Measurements from ENCODE around the gene DCDC2B. TPM values are rescaled to one million over a fixed set of nuclear protein-coding genes. Genes with fewer than 3 reads are reported as not detected.

The DCDC2B gene
- total and polyA plus RNA-seq, 2 of the 13 experiments (the other 11 are each of a cell fraction or from before 2014, with no cell fraction given) = not detected

DNA sequence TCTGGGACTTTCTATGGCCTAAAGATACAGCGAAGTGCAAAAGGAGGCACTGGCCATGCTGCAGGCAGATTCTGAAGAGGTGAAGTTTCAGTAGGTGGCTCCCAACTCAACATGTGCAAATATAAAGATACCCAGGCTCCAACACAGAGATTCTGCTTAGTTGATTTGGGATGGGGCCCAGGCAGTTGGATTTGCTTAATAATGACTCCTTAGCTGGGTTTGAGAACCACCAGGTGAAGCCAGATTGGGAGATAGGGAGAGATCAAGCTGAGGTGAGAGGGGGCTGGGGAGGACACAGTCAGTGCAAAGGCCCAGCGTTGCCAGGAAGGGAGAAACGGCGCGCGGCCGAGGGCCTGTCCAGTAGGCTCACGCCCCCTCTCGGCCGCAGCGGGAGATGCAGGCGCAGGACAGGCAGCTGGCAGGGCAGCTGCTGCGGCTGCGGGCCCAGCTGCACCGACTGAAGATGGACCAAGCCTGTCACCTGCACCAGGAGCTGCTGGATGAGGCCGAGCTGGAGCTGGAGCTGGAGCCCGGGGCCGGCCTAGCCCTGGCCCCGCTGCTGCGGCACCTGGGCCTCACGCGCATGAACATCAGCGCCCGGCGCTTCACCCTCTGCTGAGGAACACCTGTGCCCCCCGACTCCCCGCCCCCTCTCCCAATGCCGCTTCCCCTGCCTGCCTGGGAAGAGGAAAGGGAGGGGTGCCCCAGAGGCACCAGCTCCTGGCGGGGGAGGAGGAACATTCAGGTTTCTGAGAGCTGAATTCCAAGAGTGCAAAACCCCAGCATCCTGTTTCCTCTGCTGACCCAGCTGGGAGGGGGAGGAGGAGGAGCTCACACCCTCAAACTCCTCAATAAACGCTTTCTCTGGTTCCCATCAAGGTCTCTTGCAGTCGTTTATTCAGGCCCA lies 39.3 kb downstream of the DCDC2B start (continued):
- TF ChIP-seq NFYB (CRISPR knock-in tag; IDR thresholded peaks at IDR 0.05) (no peak), MIER2 (CRISPR knock-in tag; IDR thresholded peaks at IDR 0.05) (no peak), ZBTB21 (CRISPR knock-in tag; IDR thresholded peaks at IDR 0.05) (no peak), MEIS2 (CRISPR knock-in tag; IDR thresholded peaks at IDR 0.05) (peak; percentile 69; the same call in 1 of the 2 replicates), ZNF264 (CRISPR knock-in tag; IDR thresholded peaks at IDR 0.05) (no peak), ZBTB7A (CRISPR knock-in tag; IDR thresholded peaks at IDR 0.05) (peak; percentile 57; the same call in 1 of the 2 replicates), FOXP4 (CRISPR knock-in tag; IDR thresholded peaks at IDR 0.05) (no peak), ZNF512B (CRISPR knock-in tag; IDR thresholded peaks at IDR 0.05; ENCODE audit: borderline replicate concordance) (0 out of 2 replicates have a peak, but pooled peaks have one; percentile 33), SNAPC5 (CRISPR knock-in tag; IDR thresholded peaks at IDR 0.05; ENCODE audit: borderline replicate concordance) (no peak), HOXD1 (CRISPR knock-in tag; IDR thresholded peaks at IDR 0.05) (no peak), RFXAP (CRISPR knock-in tag; IDR thresholded peaks at IDR 0.05; ENCODE audit: borderline replicate concordance) (no peak), HOXA3 (CRISPR knock-in tag; IDR thresholded peaks at IDR 0.05) (peak; percentile 64; the same call in 1 of the 2 replicates)
- TF ChIP-seq, protein P1, sequence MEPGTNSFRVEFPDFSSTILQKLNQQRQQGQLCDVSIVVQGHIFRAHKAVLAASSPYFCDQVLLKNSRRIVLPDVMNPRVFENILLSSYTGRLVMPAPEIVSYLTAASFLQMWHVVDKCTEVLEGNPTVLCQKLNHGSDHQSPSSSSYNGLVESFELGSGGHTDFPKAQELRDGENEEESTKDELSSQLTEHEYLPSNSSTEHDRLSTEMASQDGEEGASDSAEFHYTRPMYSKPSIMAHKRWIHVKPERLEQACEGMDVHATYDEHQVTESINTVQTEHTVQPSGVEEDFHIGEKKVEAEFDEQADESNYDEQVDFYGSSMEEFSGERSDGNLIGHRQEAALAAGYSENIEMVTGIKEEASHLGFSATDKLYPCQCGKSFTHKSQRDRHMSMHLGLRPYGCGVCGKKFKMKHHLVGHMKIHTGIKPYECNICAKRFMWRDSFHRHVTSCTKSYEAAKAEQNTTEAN (CRISPR knock-in tag; conservative IDR thresholded peaks at IDR 0.05) = no peak
- TF ChIP-seq, protein P2, sequence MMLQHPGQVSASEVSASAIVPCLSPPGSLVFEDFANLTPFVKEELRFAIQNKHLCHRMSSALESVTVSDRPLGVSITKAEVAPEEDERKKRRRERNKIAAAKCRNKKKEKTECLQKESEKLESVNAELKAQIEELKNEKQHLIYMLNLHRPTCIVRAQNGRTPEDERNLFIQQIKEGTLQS (CRISPR knock-in tag; IDR thresholded peaks at IDR 0.05) = no peak
- TF ChIP-seq, protein P3, sequence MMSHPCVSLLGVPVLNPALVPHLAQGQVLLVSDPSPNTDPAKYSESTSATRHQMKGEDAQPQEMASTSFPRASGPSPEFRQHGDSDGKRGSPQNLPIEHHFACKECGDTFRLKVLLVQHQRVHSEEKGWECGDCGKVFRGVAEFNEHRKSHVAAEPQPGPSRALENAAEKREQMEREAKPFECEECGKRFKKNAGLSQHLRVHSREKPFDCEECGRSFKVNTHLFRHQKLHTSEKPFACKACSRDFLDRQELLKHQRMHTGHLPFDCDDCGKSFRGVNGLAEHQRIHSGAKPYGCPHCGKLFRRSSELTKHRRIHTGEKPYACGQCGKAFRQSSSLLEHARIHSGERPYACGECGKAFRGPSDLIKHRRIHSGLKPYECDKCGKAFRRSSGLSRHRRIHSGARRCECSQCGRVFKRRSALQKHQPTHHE (CRISPR knock-in tag; IDR thresholded peaks at IDR 0.05; ENCODE audit: borderline replicate concordance) = no peak
- TF ChIP-seq, protein P4, sequence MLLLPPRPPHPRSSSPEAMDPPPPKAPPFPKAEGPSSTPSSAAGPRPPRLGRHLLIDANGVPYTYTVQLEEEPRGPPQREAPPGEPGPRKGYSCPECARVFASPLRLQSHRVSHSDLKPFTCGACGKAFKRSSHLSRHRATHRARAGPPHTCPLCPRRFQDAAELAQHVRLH (CRISPR knock-in tag; IDR thresholded peaks at IDR 0.05; ENCODE audit: borderline replicate concordance, low read depth) = 0 out of 2 replicates have a peak, but pooled peaks have one; percentile 36
